Fibroblast of skin of back (primary cell): ENCODE data around the gene AIMP1.
"Not testable (repeated sequence)": the region's sequence is repeated elsewhere in the genome, so short reads cannot be mapped to it uniquely, and the experiment has no call there.

ENCODE experiments used
- DNase-seq: peaks from one replicate; pipeline ENCODE4 v3.0.0-alpha.2; 2013

AIMP1 gene

GRCh38 chr4:106353786-106354185 lies 37.4 kb downstream of the AIMP1 start:
- DNase-seq = no peak

GRCh38 chr4:106355193-106355592 lies 38.8 kb downstream of the AIMP1 start:
- DNase-seq = no peak

- peak; percentile 88 for DNase-seq
These were observed 42.5 kb downstream of the AIMP1 start for GRCh38 chr4:106358899-106359298.

GRCh38 chr4:106362086-106362825 lies 45.9 kb downstream of the AIMP1 start:
- no peak for DNase-seq

GRCh38 chr4:106364282-106364681 lies 47.9 kb downstream of the AIMP1 start:
- DNase-seq = no peak

- DNase-seq = peak; percentile 94
These were observed 49.3 kb downstream of the AIMP1 start for GRCh38 chr4:106365613-106366012.

GRCh38 chr4:106366026-106366425 lies 49.7 kb downstream of the AIMP1 start:
- DNase-seq = peak; percentile 80

- DNase-seq = peak; percentile 13
These were observed 50.7 kb downstream of the AIMP1 start for GRCh38 chr4:106367072-106367471.

- no peak for DNase-seq
These were observed 52.3 kb downstream of the AIMP1 start, which contains the start of gene GIMD1 for GRCh38 chr4:106368678-106369077. TSS of gene GIMD1 (minus strand) at chr4:106368778. CDS start at chr4:106367435, 1,343 bp downstream.

GRCh38 chr4:106369456-106370060 lies 53.2 kb downstream of the AIMP1 start:
- peak; percentile 80 for DNase-seq

GRCh38 chr4:106370214-106370613 lies 53.9 kb downstream of the AIMP1 start:
- no peak for DNase-seq

- DNase-seq = no peak
These were observed 54.8 kb downstream of the AIMP1 start for GRCh38 chr4:106371161-106371560.

GRCh38 chr4:106373026-106373425 lies 56.7 kb downstream of the AIMP1 start:
- DNase-seq = no peak

GRCh38 chr4:106380179-106380578 lies 63.8 kb downstream of the AIMP1 start:
- no peak for DNase-seq

GRCh38 chr4:106384878-106385277 lies 68.5 kb downstream of the AIMP1 start:
- no peak for DNase-seq

- DNase-seq = no peak
These were observed 69.6 kb downstream of the AIMP1 start for GRCh38 chr4:106385853-106386393.

GRCh38 chr4:106395582-106395981 lies 79.2 kb downstream of the AIMP1 start:
- DNase-seq = no peak

- DNase-seq = not testable (repeated sequence)
These were observed 82.5 kb downstream of the AIMP1 start for GRCh38 chr4:106398898-106399297.
